ENCODE results near the gene KDM4B. TPM values are rescaled to one million over a fixed set of nuclear protein-coding genes. Genes with fewer than 3 reads are reported as not detected.

KDM4B gene
- total and polyA plus RNA-seq, 10 of the 15 experiments (the other 5 are each of a cell fraction or from before 2014, with no cell fraction given) = 0.47 to 49.6 (median 16.2) TPM

DNA sequence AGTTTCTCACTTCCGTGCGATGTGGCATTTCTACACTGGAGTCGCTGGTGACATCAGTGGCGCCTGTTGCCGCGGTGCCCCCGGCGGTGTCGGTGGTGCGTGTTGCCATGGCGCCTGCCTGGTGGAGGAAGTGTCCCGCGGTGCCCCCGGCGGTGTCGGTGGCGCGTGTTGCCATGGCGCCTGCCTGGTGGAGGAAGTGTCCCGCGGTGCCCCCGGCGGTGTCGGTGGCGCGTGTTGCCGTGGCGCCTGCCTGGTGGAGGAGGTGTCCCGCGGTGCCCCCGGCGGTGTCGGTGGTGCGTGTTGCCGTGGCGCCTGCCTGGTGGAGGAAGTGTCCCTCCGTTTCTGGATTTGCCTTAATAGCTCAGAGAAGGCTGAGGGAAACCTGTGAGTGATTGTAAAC lies 127.6 kb downstream of the KDM4B start:
- ChIA-PET SMC1A (ENCODE audit: uncharacterized antibody, unreplicated experiment) (no interaction called here), POLR2A (no interaction called here), RAD21 (ENCODE audit: unreplicated experiment) (no interaction called here), CTCF (no interaction called here)
- Histone ChIP-seq H3K4me3 (no peak overlapping the region), H3K9me3 (replicated peaks; ENCODE audit: control insufficient read depth, insufficient read depth, low read length) (peaks cover 27% of the 10 kb centered on the region; the same call in 2 of the 3 replicates), H3K27ac (ENCODE audit: control insufficient read depth, insufficient read depth) (no peak overlapping the region), H3K4me1 (ENCODE audit: control insufficient read depth, insufficient read depth, low read length) (no peaks in the 10 kb centered on the region), H4K20me1 (ENCODE audit: control insufficient read depth, insufficient read depth) (no peaks in the 10 kb centered on the region), H2AFZ (ENCODE audit: control insufficient read depth, low read depth, low read length) (no peak overlapping the region), H3K79me2 (ENCODE audit: control insufficient read depth, insufficient read depth, low read length) (no peaks in the 10 kb centered on the region), H3K4me2 (ENCODE audit: control insufficient read depth, insufficient read depth) (no peak overlapping the region), H3K9ac (ENCODE audit: control insufficient read depth, insufficient read depth, low read length) (no peak overlapping the region), H3K36me3 (ENCODE audit: control insufficient read depth in 2 of 2, insufficient read depth in 2 of 2, low read length in 1 of 2) (peaks cover 0 to 6% of the 10 kb centered on the region in 2 experiments; a peak in 3 of 4 replicates), H3K27me3 (replicated peaks in 1 of 2; ENCODE audit: control insufficient read depth in 2 of 2, insufficient read depth in 2 of 2, low read length in 1 of 2) (no peaks in the 10 kb centered on the region)
- FAIRE-seq = no peak
- intact Hi-C loops (cut with micrococcal nuclease; ENCODE audit: unreplicated experiment) (no loop called here), in situ Hi-C loops (cut with MboI) (no loop called here)
- no peak for ATAC-seq
- TF ChIP-seq MEF2A (IDR thresholded peaks at IDR 0.05; ENCODE audit: insufficient read depth, low read depth, low read length) = no peak
- TF ChIP-seq MYC (IDR thresholded peaks at IDR 0.05; ENCODE audit: insufficient read depth, insufficient read length, insufficient replicate concordance, low read length, severe bottlenecking) = no peak
- TF ChIP-seq, protein P1, sequence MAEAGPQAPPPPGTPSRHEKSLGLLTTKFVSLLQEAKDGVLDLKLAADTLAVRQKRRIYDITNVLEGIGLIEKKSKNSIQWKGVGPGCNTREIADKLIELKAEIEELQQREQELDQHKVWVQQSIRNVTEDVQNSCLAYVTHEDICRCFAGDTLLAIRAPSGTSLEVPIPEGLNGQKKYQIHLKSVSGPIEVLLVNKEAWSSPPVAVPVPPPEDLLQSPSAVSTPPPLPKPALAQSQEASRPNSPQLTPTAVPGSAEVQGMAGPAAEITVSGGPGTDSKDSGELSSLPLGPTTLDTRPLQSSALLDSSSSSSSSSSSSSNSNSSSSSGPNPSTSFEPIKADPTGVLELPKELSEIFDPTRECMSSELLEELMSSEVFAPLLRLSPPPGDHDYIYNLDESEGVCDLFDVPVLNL (IDR thresholded peaks at IDR 0.05; ENCODE audit: low read depth, low read length) = no peak
- no peak for TF ChIP-seq LARP7 (IDR thresholded peaks at IDR 0.05)
- TF ChIP-seq MYB (IDR thresholded peaks at IDR 0.05; ENCODE audit: borderline replicate concordance, low read depth, low read length) = no peak
- no peak for TF ChIP-seq YY1 (IDR thresholded peaks at IDR 0.05; ENCODE audit: low read depth, low read length)
- TF ChIP-seq ASH2L (IDR thresholded peaks at IDR 0.05; ENCODE audit: borderline replicate concordance, low read depth) = no peak
- TF ChIP-seq, protein P2, sequence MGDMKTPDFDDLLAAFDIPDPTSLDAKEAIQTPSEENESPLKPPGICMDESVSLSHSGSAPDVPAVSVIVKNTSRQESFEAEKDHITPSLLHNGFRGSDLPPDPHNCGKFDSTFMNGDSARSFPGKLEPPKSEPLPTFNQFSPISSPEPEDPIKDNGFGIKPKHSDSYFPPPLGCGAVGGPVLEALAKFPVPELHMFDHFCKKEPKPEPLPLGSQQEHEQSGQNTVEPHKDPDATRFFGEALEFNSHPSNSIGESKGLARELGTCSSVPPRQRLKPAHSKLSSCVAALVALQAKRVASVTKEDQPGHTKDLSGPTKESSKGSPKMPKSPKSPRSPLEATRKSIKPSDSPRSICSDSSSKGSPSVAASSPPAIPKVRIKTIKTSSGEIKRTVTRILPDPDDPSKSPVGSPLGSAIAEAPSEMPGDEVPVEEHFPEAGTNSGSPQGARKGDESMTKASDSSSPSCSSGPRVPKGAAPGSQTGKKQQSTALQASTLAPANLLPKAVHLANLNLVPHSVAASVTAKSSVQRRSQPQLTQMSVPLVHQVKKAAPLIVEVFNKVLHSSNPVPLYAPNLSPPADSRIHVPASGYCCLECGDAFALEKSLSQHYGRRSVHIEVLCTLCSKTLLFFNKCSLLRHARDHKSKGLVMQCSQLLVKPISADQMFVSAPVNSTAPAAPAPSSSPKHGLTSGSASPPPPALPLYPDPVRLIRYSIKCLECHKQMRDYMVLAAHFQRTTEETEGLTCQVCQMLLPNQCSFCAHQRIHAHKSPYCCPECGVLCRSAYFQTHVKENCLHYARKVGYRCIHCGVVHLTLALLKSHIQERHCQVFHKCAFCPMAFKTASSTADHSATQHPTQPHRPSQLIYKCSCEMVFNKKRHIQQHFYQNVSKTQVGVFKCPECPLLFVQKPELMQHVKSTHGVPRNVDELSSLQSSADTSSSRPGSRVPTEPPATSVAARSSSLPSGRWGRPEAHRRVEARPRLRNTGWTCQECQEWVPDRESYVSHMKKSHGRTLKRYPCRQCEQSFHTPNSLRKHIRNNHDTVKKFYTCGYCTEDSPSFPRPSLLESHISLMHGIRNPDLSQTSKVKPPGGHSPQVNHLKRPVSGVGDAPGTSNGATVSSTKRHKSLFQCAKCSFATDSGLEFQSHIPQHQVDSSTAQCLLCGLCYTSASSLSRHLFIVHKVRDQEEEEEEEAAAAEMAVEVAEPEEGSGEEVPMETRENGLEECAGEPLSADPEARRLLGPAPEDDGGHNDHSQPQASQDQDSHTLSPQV (IDR thresholded peaks at IDR 0.05) = no peak
- TF ChIP-seq NR2F1 (conservative IDR thresholded peaks at IDR 0.05) = no peak
- TF ChIP-seq IKZF1 (conservative IDR thresholded peaks at IDR 0.05) = no peak
- no peak for TF ChIP-seq ZNF24 (IDR thresholded peaks at IDR 0.05)
- no peak for TF ChIP-seq PAX5 (IDR thresholded peaks at IDR 0.05; ENCODE audit: borderline replicate concordance, low read depth, low read length)
- no peak for TF ChIP-seq YBX1 (IDR thresholded peaks at IDR 0.05)
- no peak for TF ChIP-seq MXI1 (IDR thresholded peaks at IDR 0.05; ENCODE audit: low read depth, low read length)
- TF ChIP-seq CHD4 (IDR thresholded peaks at IDR 0.05) = no peak
- no peak for DNase-seq (ENCODE audit: low read depth, low spot score)
- no TSS peak for BruUV-seq (replicated peaks)
- WGBS (ENCODE audit: insufficient coverage, insufficient replicate concordance, low lambda C conversion rate, missing lambda C conversion rate) = over 99% methylated on average over 23 of the region's 37 CpGs

Data from GM12878 (cell line).